Measurements from ENCODE around the gene TCF25. TPM values are rescaled to one million over a fixed set of nuclear protein-coding genes. Genes with fewer than 3 reads are reported as not detected.

Gene TCF25
- total RNA-seq, 1 experiment from 2014 or later, result 345 TPM

GRCh38 chr16:89955001-89955685 lies 81.8 kb downstream of the TCF25 start:
- Histone ChIP-seq H3K9ac (ENCODE audit: low read length) (no peak overlapping the region), H3K4me1 (ENCODE audit: control insufficient read depth in 1 of 2, insufficient read depth in 2 of 2, low read length in 2 of 2) (no peaks in the 10 kb centered on the region; a peak in 1 of 4 replicates), H3K79me2 (ENCODE audit: insufficient read depth, low read length) (peaks cover 37% of the 10 kb centered on the region), H3K27me3 (ENCODE audit: insufficient read depth, low read length) (no peaks in the 10 kb centered on the region), H3K36me3 (ENCODE audit: control insufficient read depth in 1 of 2, insufficient read depth in 2 of 2, low read length in 2 of 2) (peaks cover 14 to 33% of the 10 kb centered on the region in 2 experiments; a peak in 3 of 4 replicates), H3K9me2 (ENCODE audit: insufficient read depth) (no peaks in the 10 kb centered on the region), H2AFZ (ENCODE audit: low read depth, low read length, poor library complexity, severe bottlenecking) (no peak overlapping the region), H3K9me3 (ENCODE audit: control insufficient read depth in 1 of 2, insufficient read depth in 1 of 2, low read depth in 1 of 2, low read length in 2 of 2) (no peaks in the 10 kb centered on the region), H3K27ac (ENCODE audit: low read depth, low read length) (no peak overlapping the region), H3K4me3 (replicated peaks in 1 of 2; ENCODE audit: low read depth in 1 of 2, low read length in 2 of 2) (no peak overlapping the region), H3K4me2 (ENCODE audit: low read length) (no peak overlapping the region), H4K20me1 (ENCODE audit: insufficient read depth) (no peaks in the 10 kb centered on the region)
- ChIA-PET POLR2A (no interaction called here), RAD21 (ENCODE audit: low non-redundant PET in 1 of 2, low total read pairs in 2 of 2, uncharacterized antibody in 2 of 2, unreplicated experiment in 2 of 2) (no interaction called here), CTCF (no interaction called here)
- DNase-seq (ENCODE audit: low read depth, low spot score), result no peak
- BruUV-seq (replicated peaks), result no TSS peak
- TF ChIP-seq EZH2 (IDR thresholded peaks at IDR 0.05) (no peak), MAX (IDR thresholded peaks at IDR 0.05) (no peak), EZH2phosphoT487 (IDR thresholded peaks at IDR 0.05; ENCODE audit: borderline replicate concordance) (no peak), SP1 (IDR thresholded peaks at IDR 0.05; ENCODE audit: low read depth) (no peak)
- ATAC-seq, result no peak
- intact Hi-C loops (cut with micrococcal nuclease), result no loop called here

GRCh38 chr16:89956505-89957215 lies 83.3 kb downstream of the TCF25 start:
- H2AFZ ChIP-seq (ENCODE audit: low read depth, low read length, poor library complexity, severe bottlenecking), result no peak overlapping the region
- POLR2A ChIA-PET, result no interaction called here
- CTCF ChIA-PET, result no interaction called here
- H3K9me3 ChIP-seq (ENCODE audit: control insufficient read depth in 1 of 2, insufficient read depth in 1 of 2, low read depth in 1 of 2, low read length in 2 of 2), result no peaks in the 10 kb centered on the region
- H3K9ac ChIP-seq (ENCODE audit: low read length), result no peak overlapping the region
- no peaks in the 10 kb centered on the region for H3K4me1 ChIP-seq (ENCODE audit: control insufficient read depth in 1 of 2, insufficient read depth in 2 of 2, low read length in 2 of 2)
- H3K36me3 ChIP-seq (ENCODE audit: control insufficient read depth in 1 of 2, insufficient read depth in 2 of 2, low read length in 2 of 2), result peaks cover 17 to 33% of the 10 kb centered on the region in 2 experiments; a peak in 3 of 4 replicates
- intact Hi-C loops (cut with micrococcal nuclease), result no loop called here
- no peak overlapping the region for H3K4me2 ChIP-seq (ENCODE audit: low read length)
- no TSS peak for BruUV-seq (replicated peaks)
- H3K4me3 ChIP-seq (replicated peaks in 1 of 2; ENCODE audit: low read depth in 1 of 2, low read length in 2 of 2), result no peak overlapping the region
- H3K27me3 ChIP-seq (ENCODE audit: insufficient read depth, low read length), result no peaks in the 10 kb centered on the region
- RAD21 ChIA-PET (ENCODE audit: low non-redundant PET in 1 of 2, low total read pairs in 2 of 2, uncharacterized antibody in 2 of 2, unreplicated experiment in 2 of 2), result no interaction called here
- DNase-seq (ENCODE audit: low read depth, low spot score) (no peak), ATAC-seq (no peak)
- H3K27ac ChIP-seq (ENCODE audit: low read depth, low read length), result no peak overlapping the region; the same call in 1 of the 2 replicates
- no peaks in the 10 kb centered on the region for H4K20me1 ChIP-seq (ENCODE audit: insufficient read depth)
- no peaks in the 10 kb centered on the region for H3K9me2 ChIP-seq (ENCODE audit: insufficient read depth)
- TF ChIP-seq ZFX (IDR thresholded peaks at IDR 0.05) (no peak), SIN3A (IDR thresholded peaks at IDR 0.05; ENCODE audit: low read depth) (no peak), REST (IDR thresholded peaks at IDR 0.05; ENCODE audit: low read depth) (no peak)
- H3K79me2 ChIP-seq (ENCODE audit: insufficient read depth, low read length), result peaks cover 23% of the 10 kb centered on the region

Measured in HCT116 (cell line).